CD14-positive monocyte (primary cell): Measurements from ENCODE around the gene TTC7B. TPM values are rescaled to one million over a fixed set of nuclear protein-coding genes. Genes with fewer than 3 reads are reported as not detected.
A peak's percentile ranks its signal among the peaks of the same experiment; 100 is the strongest.

Experiments
- DNase-seq, 3 donors: peaks; one replicate each; pipeline ENCODE4 v3.0.0-alpha.2; 2011 to 2022
- H2AFZ ChIP-seq: 2 replicates; pipeline ENCODE4 v1.6.0; 2012; ENCODE audit warnings: mild to moderate bottlenecking, low read depth, low read length, inconsistent platforms; ENCODE audit not compliant: insufficient read depth, poor library complexity, severe bottlenecking
- H3K27ac ChIP-seq, 2 donors: 1 replicate in 1 of 2; 2 replicates in 1 of 2; pipeline ENCODE4 v1.5.1; 2012 to 2013; ENCODE audit warnings: low read length in 2 of 2, control low read depth in 1 of 2, inconsistent platforms in 1 of 2, low read depth in 1 of 2, mild to moderate bottlenecking in 1 of 2
- H3K27me3 ChIP-seq, 2 donors: one replicate each; pipeline versions ENCODE4 v1.6.0 to v1.6.1; 2011 to 2013; ENCODE audit warnings: low read length in 2 of 2; ENCODE audit not compliant: control insufficient read depth in 2 of 2, insufficient read depth in 2 of 2
- H3K36me3 ChIP-seq, 2 donors: replicated peaks in 1 of 2; 1 replicate in 1 of 2; 2 replicates in 1 of 2; pipeline versions ENCODE4 v1.5.1 to v1.6.1; 2012 to 2013; ENCODE audit warnings: low read length in 2 of 2, control low read depth in 1 of 2, inconsistent platforms in 1 of 2, mild to moderate bottlenecking in 1 of 2; ENCODE audit not compliant: insufficient read depth in 2 of 2, control insufficient read depth in 1 of 2
- H3K4me1 ChIP-seq, 2 donors: 1 replicate in 1 of 2; 2 replicates in 1 of 2; pipeline versions ENCODE4 v1.5.1 to v1.6.1; 2012 to 2013; ENCODE audit warnings: low read length in 2 of 2, control low read depth in 1 of 2, inconsistent platforms in 1 of 2, mild to moderate bottlenecking in 1 of 2, moderate library complexity in 1 of 2; ENCODE audit not compliant: insufficient read depth in 2 of 2, control insufficient read depth in 1 of 2
- H3K4me2 ChIP-seq: replicated peaks from 2 replicates; pipeline ENCODE3; 2012; ENCODE audit warnings: low read length, moderate library complexity, mild to moderate bottlenecking; ENCODE audit not compliant: poor library complexity, severe bottlenecking; ENCODE audit errors: extremely low read depth
- H3K4me3 ChIP-seq, 3 experiments: fragments of 200-600 bp in 1 of 3; sonication (generic) in 1 of 3; replicated peaks in 1 of 3; 1 replicate in 2 of 3; 2 replicates in 1 of 3; pipeline ENCODE4 v1.5.1; 2011 to 2013; ENCODE audit warnings: low read length in 3 of 3, mild to moderate bottlenecking in 3 of 3, control low read depth in 2 of 3, low read depth in 2 of 3, inconsistent platforms in 1 of 3, moderate library complexity in 1 of 3
- H3K79me2 ChIP-seq: 2 replicates; pipeline ENCODE4 v1.6.0; 2012; ENCODE audit warnings: mild to moderate bottlenecking, control low read depth, inconsistent platforms, low read length, moderate library complexity; ENCODE audit not compliant: insufficient read depth
- H3K9ac ChIP-seq: 2 replicates; pipeline ENCODE4 v1.6.0; 2017; ENCODE audit warnings: low read length, mild to moderate bottlenecking; ENCODE audit not compliant: insufficient read depth, poor library complexity, severe bottlenecking
- H3K9me3 ChIP-seq, 2 donors: replicated peaks in 1 of 2; 1 replicate in 1 of 2; 2 replicates in 1 of 2; pipeline versions ENCODE4 v1.5.1 to v1.6.1; 2012 to 2013; ENCODE audit warnings: low read length in 2 of 2, control low read depth in 1 of 2; ENCODE audit not compliant: control insufficient read depth in 1 of 2, insufficient read depth in 1 of 2
- H4K20me1 ChIP-seq: 2 replicates; pipeline ENCODE4 v1.6.0; 2012; ENCODE audit warnings: mild to moderate bottlenecking, low read length, control low read depth, moderate library complexity; ENCODE audit not compliant: insufficient read depth
- H3K27ac Mint-ChIP-seq, 7 donors: one replicate each; pipeline ENCODE4 v1.8.0; 2020; ENCODE audit warnings: mild to moderate bottlenecking in 7 of 7, mixed read lengths in 7 of 7, moderate library complexity in 6 of 7, inconsistent platforms in 2 of 7
- H3K27me3 Mint-ChIP-seq, 3 donors: one replicate each; pipeline ENCODE4 v1.8.0; 2021 to 2022; ENCODE audit warnings: low read depth in 3 of 3, mild to moderate bottlenecking in 3 of 3, mixed read lengths in 3 of 3, moderate library complexity in 3 of 3, inconsistent platforms in 1 of 3
- H3K36me3 Mint-ChIP-seq, 2 donors: one replicate each; pipeline ENCODE4 v1.8.0; 2020; ENCODE audit warnings: mixed read lengths in 2 of 2, inconsistent platforms in 1 of 2, mild to moderate bottlenecking in 1 of 2
- H3K4me1 Mint-ChIP-seq: one replicate; pipeline ENCODE4 v1.8.0; 2020; ENCODE audit warnings: mild to moderate bottlenecking, mixed read lengths
- H3K4me3 Mint-ChIP-seq, 2 donors: one replicate each; pipeline ENCODE4 v1.8.0; 2020; ENCODE audit warnings: mild to moderate bottlenecking in 2 of 2, mixed read lengths in 2 of 2, moderate library complexity in 1 of 2
- H3K9me3 Mint-ChIP-seq, 7 donors: one replicate each; pipeline ENCODE4 v1.8.0; 2020 to 2022; ENCODE audit warnings: mixed read lengths in 7 of 7, mild to moderate bottlenecking in 6 of 7, moderate library complexity in 6 of 7, inconsistent platforms in 2 of 7
- CTCF ChIP-seq: fragments of 200-600 bp; IDR thresholded peaks from one replicate; pipeline ENCODE4 v1.8.0; 2022; ENCODE audit warnings: antibody characterized with exemption, mild to moderate bottlenecking
- WGBS: methylation state at CpG from one replicate; pipeline ENCODE4 v1.1.5; 2013; ENCODE audit warnings: missing lambda C conversion rate; ENCODE audit not compliant: insufficient coverage; 5-methylcytosine and 5-hydroxymethylcytosine counted together
- intact Hi-C, 2 donors: fragments of 100-400 bp; cut with micrococcal nuclease; formaldehyde crosslinking; loops; one replicate each; pipeline versions ENCODE4 v1.15.0 to v1.15.1; 2023
- polyA plus RNA-seq, 3 donors: library from polyadenylated mRNA; depleted of rRNA in 1 of 3; unstranded in 2 of 3; stranded (reverse) in 1 of 3; fragments of 300-500 nt in 2 of 3; fragments of >200 nt in 1 of 3; fragmentation: Illumina TruSeq in 2 of 3; gene quantifications; 1 replicate in 2 of 3; 2 replicates in 1 of 3; pipeline ENCODE4 v1.2.3, GENCODE V29; 2012 to 2021

The TTC7B gene
- polyA plus RNA-seq, 3 donors = 0.87 to 2.6 (median 1.2) TPM

GRCh38 chr14:90568405-90568804 lies 247.8 kb downstream of the TTC7B start:
- Histone ChIP-seq H3K4me2 (no peak overlapping the region), H3K9me3 (no peaks in the 10 kb centered on the region), H3K27ac (no peak overlapping the region), H4K20me1 (no peaks in the 10 kb centered on the region), H3K4me3 (no peak overlapping the region), H3K4me1 (no peaks in the 10 kb centered on the region), H3K9ac (no peak overlapping the region), H3K27me3 (no peaks in the 10 kb centered on the region), H2AFZ (no peak overlapping the region), H3K36me3 (no peaks in the 10 kb centered on the region), H3K79me2 (no peaks in the 10 kb centered on the region)
- Mint-ChIP-seq H3K27ac (peak overlapping the region in 1 of 7 donors; percentile 78), H3K4me3 (no peak overlapping the region), H3K9me3 (peaks cover 0 to 5% (median 2%) of the 10 kb centered on the region in 7 donors), H3K36me3 (no peaks in the 10 kb centered on the region), H3K27me3 (peaks cover 0 to 1% (median 0%) of the 10 kb centered on the region in 3 donors), H3K4me1 (no peaks in the 10 kb centered on the region)
- TF ChIP-seq CTCF = no peak
- 97% methylated on average over 2 of the region's 3 CpGs for WGBS
- intact Hi-C loops = no loop called here
- DNase-seq = no peak

GRCh38 chr14:90567991-90568390 lies 248.2 kb downstream of the TTC7B start:
- H3K27ac ChIP-seq = no peak overlapping the region
- H3K79me2 ChIP-seq = no peaks in the 10 kb centered on the region
- H4K20me1 ChIP-seq = no peaks in the 10 kb centered on the region
- H3K36me3 ChIP-seq = no peaks in the 10 kb centered on the region
- no peak for TF ChIP-seq CTCF
- no peaks in the 10 kb centered on the region for H3K4me1 ChIP-seq
- 89% methylated on average over 2 of the region's 7 CpGs for WGBS
- H3K9me3 ChIP-seq = no peaks in the 10 kb centered on the region
- no peak overlapping the region for H3K4me3 ChIP-seq
- Mint-ChIP-seq H3K9me3 (peaks cover 0 to 5% (median 2%) of the 10 kb centered on the region in 7 donors), H3K27me3 (no peaks in the 10 kb centered on the region), H3K27ac (peak overlapping the region in 1 of 7 donors; percentile 73), H3K36me3 (no peaks in the 10 kb centered on the region), H3K4me1 (no peaks in the 10 kb centered on the region), H3K4me3 (no peak overlapping the region)
- intact Hi-C loops = no loop called here
- DNase-seq = no peak
- H2AFZ ChIP-seq = no peak overlapping the region
- H3K27me3 ChIP-seq = no peaks in the 10 kb centered on the region
- H3K9ac ChIP-seq = no peak overlapping the region
- no peak overlapping the region for H3K4me2 ChIP-seq
